HEK293T (cell line): Measurements from ENCODE around the gene LIN37.

ENCODE experiments used
- CTCF ChIA-PET: fragments of 350-600 bp; formaldehyde crosslinking; extraction: SDS; loops from one replicate; lab custom pipeline; 2021; ENCODE audit warnings: antibody characterized with exemption, inconsistent platforms; lab: Yijun Ruan, JAX
- POLR2A ChIA-PET: fragments of 350-600 bp; formaldehyde crosslinking; extraction: SDS; loops from one replicate; lab custom pipeline; 2020; ENCODE audit warnings: antibody characterized with exemption, inconsistent platforms; lab: Yijun Ruan, JAX
- DNase-seq: peaks from one replicate; pipeline ENCODE4 v3.0.0; 2012; ENCODE audit warnings: mixed read lengths; ENCODE audit errors: extremely low spot score
- ARNT ChIP-seq: fragments of 450-650 bp; IDR thresholded peaks from 2 replicates; pipeline ENCODE4 v1.6.1; 2017; ENCODE audit warnings: mild to moderate bottlenecking
- BHLHE40 ChIP-seq: fragments of 450-650 bp; IDR thresholded peaks from 2 replicates; pipeline ENCODE4 v1.6.1; 2016; ENCODE audit warnings: mild to moderate bottlenecking, moderate library complexity, borderline replicate concordance
- CTBP1 ChIP-seq: fragments of 450-650 bp; IDR thresholded peaks from 2 replicates; pipeline ENCODE4 v1.6.1; 2016; ENCODE audit warnings: borderline replicate concordance
- ELF4 ChIP-seq: fragments of 450-650 bp; IDR thresholded peaks from 2 replicates; pipeline ENCODE4 v1.6.1; 2017; ENCODE audit warnings: antibody characterized with exemption
- FOXA1 ChIP-seq: fragments of 450-650 bp; IDR thresholded peaks from 2 replicates; pipeline ENCODE4 v1.6.1; 2016; ENCODE audit warnings: mild to moderate bottlenecking
- FOXK2 ChIP-seq: fragments of 450-650 bp; IDR thresholded peaks from 2 replicates; pipeline ENCODE4 v1.6.1; 2016; ENCODE audit warnings: mild to moderate bottlenecking
- FOXM1 ChIP-seq: fragments of 450-650 bp; IDR thresholded peaks from 2 replicates; pipeline ENCODE4 v1.6.1; 2017; ENCODE audit warnings: mild to moderate bottlenecking, borderline replicate concordance
- HDGF ChIP-seq: fragments of 450-650 bp; IDR thresholded peaks from 2 replicates; pipeline ENCODE4 v1.6.1; 2017; ENCODE audit warnings: antibody characterized with exemption, borderline replicate concordance
- L3MBTL2 ChIP-seq: fragments of 450-650 bp; conservative IDR thresholded peaks from 2 replicates; pipeline ENCODE4 v1.6.1; 2016; ENCODE audit warnings: mild to moderate bottlenecking
- LEF1 ChIP-seq: fragments of 450-650 bp; IDR thresholded peaks from 2 replicates; pipeline ENCODE4 v1.6.1; 2017; ENCODE audit warnings: mild to moderate bottlenecking, borderline replicate concordance
- NFRKB ChIP-seq: fragments of 450-650 bp; IDR thresholded peaks from 2 replicates; pipeline ENCODE4 v1.6.1; 2016; ENCODE audit warnings: mild to moderate bottlenecking, moderate library complexity
- SP1 ChIP-seq: fragments of 450-650 bp; IDR thresholded peaks from 2 replicates; pipeline ENCODE4 v1.6.1; 2017
- SUZ12 ChIP-seq: fragments of 450-650 bp; IDR thresholded peaks from 2 replicates; pipeline ENCODE4 v1.6.1; 2016; ENCODE audit warnings: mild to moderate bottlenecking
- TARDBP ChIP-seq: fragments of 450-650 bp; IDR thresholded peaks from 2 replicates; pipeline ENCODE4 v1.6.1; 2016
- ZNF384 ChIP-seq: fragments of 450-650 bp; IDR thresholded peaks from 2 replicates; pipeline ENCODE4 v1.6.1; 2016
- TF ChIP-seq, protein P1 (sequence below): fragments of 450-650 bp; IDR thresholded peaks from 2 replicates; pipeline ENCODE4 v1.6.1; 2016

Gene LIN37

DNA sequence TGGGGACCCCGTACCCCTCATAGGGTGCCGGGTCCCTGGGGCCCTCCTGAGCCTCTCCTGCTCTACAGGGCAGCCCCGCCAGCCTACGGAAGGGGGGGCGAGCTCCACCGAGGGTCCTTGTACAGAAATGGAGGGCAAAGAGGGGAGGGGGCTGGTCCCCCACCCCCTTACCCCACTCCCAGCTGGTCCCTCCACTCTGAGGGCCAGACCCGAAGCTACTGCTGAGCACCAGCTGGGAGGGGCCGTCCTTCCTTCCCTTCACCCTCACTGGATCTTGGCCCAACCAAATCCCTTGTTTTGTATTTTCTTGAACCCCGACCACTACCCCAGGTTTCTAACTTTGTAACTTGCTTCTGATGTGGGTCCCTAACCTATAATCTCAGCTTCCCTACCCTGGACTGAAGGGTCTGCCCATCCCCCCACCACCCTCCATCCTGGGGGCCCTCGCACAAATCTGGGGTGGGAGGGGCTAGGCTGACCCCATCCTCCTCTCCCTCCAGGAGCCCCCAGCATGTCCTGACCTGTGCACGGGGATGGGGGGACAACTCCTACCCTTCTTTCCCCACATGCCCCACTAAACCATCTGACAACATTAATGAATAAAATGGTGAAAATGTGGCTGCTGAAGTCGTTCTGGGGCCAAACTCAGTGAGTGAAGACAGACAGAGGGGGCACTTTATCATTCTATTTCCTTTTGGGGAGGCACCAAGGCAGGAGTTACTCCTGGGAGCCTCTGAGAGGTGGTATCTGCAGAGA lies 40.0 kb downstream of the LIN37 start:
- TF ChIP-seq FOXK2 (no peak), NFRKB (no peak), FOXA1 (no peak), SP1 (no peak)
- no peak for DNase-seq
- ChIA-PET POLR2A (interaction anchor here (0.6 kb wide), 1 partner anchor 47 kb away, joined by 4 read pairs; no protein-coding TSS in a partner anchor), CTCF (no interaction called here)

DNA sequence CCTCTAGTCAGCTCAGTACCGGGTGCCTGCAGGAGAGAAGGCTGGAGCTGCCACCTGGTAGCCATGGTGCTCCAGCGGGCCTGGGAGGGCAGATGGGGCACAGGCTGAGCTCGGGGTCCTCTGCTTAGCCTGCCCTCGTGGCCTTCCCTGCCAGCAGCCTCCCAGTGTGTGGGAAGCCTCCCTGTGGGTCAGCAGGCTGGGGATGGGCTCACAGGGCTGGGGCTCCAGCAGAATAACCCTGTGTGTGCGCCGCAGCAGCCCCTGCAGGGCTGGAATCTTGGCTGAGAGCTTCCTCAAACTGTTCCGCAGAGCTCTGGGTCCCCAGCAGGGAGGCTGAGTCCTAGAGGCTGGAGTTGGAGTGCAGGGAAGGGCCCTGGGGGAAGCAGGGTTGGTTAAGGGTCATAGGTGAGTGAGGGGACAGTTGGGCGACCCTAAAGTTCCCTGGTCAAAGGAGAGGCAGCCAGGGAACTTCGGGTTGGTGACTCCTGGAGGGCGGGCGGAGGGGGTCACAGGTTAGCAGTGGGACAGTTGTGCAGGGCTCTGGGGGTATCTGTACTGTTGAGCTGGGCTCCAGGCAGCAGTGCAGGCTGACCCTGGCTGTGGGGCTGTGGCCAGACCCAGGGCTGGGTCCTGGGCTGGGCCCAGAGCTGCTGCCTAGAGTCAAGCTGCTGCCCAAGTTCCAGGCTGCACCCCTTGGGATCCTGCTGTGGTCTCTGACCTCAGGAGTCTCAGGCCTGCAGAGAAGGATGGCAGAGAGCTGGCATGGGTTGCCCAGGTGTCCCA lies 41.0 kb downstream of the LIN37 start:
- POLR2A ChIA-PET: interaction anchor here (1.0 kb wide), 1 partner anchor 10 kb away, joined by 3 read pairs; no protein-coding TSS in a partner anchor
- no peak for DNase-seq
- CTCF ChIA-PET: no interaction called here
- TF ChIP-seq FOXM1 (no peak), LEF1 (no peak)

DNA sequence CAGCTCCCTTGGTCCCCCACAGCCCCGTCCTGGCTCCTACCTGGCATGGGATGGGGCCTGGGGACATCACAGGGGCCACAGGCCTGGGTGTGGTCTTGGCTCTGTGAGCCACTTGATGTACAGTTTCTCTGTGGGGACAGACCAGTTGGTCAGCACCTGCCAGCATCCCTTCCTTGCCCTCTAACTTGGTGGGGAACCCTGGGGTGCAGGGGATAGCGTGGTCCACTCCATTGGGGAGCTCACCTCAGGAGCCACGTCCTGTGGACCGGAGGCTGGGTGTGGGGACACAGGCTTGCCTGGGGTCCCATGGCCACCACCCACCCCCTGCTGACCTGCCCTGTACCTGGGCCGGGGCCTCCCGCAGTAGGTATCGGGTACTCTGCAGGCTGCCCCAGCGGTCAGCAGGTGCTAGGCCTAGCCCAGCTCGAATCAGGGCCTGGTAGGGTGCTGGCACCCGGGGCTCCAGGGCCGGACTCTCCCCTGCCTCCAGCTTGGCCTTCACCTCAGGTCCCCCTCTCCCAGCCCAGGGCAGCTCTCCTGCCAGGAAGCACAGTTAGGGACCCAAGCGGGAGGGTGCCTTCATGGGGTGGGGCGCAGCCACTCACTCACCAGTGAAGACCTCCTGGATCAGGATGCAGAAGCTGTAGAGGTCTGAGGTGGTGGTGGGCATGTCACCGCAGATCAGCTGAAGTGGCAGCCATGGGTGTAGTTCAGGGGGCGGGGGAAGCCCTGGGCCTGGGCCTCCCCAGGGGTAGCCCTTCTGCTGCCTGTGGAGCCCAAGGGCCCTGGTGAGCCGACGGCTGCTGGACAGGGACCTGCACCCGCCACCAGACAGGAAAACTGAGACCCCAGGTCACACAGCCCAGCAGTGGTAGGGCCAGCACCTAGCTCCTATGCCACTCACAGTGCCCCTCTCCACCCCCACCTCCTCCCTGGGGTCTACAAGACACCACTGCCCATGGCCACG lies 41.9 kb downstream of the LIN37 start:
- TF ChIP-seq SUZ12 (no peak), SP1 (no peak), FOXA1 (no peak), NFRKB (no peak), LEF1 (no peak)
- ChIA-PET CTCF (no interaction called here), POLR2A (interaction anchor here (1.0 kb wide), 1 partner anchor 10 kb away, joined by 3 read pairs; no protein-coding TSS in a partner anchor)
- DNase-seq: no peak

DNA sequence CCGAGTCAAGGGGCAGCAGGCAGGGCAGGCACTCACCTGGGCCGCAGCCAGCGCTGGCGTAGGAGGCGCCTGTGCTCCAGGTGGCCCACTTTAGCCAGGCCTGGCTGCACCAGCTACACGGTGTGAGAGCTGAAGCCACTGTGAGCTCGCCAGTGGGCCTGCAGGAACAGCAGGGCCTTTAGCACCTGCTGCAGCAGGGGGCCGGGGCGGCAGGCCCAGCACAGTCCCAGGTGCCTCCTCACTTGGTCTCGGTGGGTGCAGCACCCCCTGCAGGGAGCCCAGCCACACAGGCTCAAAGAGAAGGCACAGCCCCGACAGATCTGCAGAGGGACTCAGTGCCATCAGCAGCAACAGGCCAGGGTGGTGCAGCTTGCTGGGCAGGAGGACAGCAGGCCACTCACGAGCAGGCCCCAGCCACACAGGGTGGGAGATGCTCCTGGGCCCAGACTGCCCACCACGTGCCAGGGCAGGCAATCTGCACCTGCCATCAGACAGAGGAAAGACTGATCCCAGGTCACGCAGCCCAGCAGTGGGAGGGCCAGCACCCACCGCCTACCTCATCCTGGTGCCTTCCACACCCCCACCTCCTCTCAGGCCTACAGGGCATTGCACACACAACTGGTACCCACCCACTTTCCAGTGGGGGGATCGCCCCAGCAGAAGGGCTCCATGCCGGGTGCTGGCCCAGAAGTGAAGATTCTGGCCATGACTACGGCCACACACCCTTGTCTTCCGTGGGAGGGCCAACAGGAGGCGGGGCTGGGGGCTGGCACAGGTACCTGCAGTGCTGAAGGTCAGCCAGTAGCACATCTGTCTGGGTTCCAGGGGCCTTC lies 42.8 kb downstream of the LIN37 start:
- no peak for TF ChIP-seq FOXK2
- no peak for TF ChIP-seq LEF1
- TF ChIP-seq SUZ12: no peak
- TF ChIP-seq FOXA1: no peak
- no peak for TF ChIP-seq BHLHE40
- TF ChIP-seq CTBP1: no peak
- TF ChIP-seq TARDBP: no peak
- TF ChIP-seq ELF4: no peak
- TF ChIP-seq SP1: no peak
- no peak for TF ChIP-seq L3MBTL2
- TF ChIP-seq ARNT: no peak
- TF ChIP-seq, protein P1, sequence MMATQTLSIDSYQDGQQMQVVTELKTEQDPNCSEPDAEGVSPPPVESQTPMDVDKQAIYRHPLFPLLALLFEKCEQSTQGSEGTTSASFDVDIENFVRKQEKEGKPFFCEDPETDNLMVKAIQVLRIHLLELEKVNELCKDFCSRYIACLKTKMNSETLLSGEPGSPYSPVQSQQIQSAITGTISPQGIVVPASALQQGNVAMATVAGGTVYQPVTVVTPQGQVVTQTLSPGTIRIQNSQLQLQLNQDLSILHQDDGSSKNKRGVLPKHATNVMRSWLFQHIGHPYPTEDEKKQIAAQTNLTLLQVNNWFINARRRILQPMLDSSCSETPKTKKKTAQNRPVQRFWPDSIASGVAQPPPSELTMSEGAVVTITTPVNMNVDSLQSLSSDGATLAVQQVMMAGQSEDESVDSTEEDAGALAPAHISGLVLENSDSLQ: no peak
- no peak for TF ChIP-seq ZNF384
- TF ChIP-seq HDGF: no peak
- TF ChIP-seq NFRKB: no peak
- TF ChIP-seq FOXM1: no peak
- ChIA-PET CTCF (no interaction called here), POLR2A (no interaction called here)
- no peak for DNase-seq

DNA sequence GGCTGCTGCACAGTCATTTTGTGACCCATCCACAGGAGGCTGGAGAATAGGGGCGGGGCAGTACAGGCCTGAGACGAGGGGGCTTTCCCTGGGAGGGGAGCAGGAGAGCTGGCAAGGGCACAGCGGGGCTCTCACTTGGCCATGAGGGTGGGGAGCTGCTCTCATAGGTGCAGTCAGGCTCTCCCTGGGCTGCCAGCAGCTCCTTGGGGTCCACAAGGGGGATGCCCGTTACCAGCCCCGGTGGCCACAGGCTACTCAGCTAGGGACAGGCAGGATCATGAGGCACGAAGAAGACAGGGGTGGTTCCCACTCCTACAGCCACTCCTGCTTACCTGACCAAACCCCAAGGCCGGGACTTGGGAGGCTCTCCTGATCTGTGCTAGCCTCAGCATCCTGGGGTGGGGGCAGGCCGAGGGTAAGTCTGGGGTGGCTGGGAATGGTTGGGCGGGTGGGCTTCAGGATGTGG lies 43.5 kb downstream of the LIN37 start:
- ChIA-PET POLR2A (no interaction called here), CTCF (no interaction called here)
- TF ChIP-seq NFRKB (no peak), TARDBP (no peak), ZNF384 (no peak), SUZ12 (no peak), ARNT (no peak), L3MBTL2 (no peak), FOXA1 (no peak), BHLHE40 (no peak), CTBP1 (no peak), SP1 (no peak), LEF1 (no peak), ELF4 (no peak), HDGF (no peak), FOXM1 (no peak), FOXK2 (no peak)
- TF ChIP-seq, protein P1: no peak
- DNase-seq: no peak

DNA sequence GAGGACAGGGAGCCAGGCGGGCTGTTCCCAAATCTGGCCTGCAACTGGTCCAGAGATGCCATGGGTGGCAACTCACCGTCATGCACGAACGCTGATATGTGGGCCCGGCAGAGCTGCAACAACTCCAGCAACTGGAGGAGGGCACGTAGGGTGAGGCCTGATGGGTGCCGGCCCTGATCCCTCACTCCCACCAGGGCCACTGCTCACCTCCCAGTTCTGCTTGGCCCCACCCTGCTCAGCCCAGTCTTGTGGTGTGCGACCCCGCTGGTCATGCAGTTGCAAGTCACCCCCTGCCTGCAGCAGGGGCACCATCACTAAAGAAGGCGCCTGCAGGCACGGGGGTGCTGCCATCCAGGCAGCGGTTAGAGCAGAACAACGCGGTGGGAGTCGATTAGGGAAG lies 43.9 kb downstream of the LIN37 start:
- CTCF ChIA-PET: no interaction called here
- POLR2A ChIA-PET: no interaction called here
- TF ChIP-seq FOXA1: no peak
- no peak for TF ChIP-seq FOXM1
- no peak for DNase-seq
